EH (cell line): Measurements from ENCODE around the gene FRS2.
A peak's percentile ranks its signal among the peaks of the same experiment; 100 is the strongest.

Source experiments
- DNase-seq: peaks from one replicate; pipeline ENCODE4 v3.0.0-alpha.2; 2015; ENCODE audit warnings: low read depth

Gene FRS2

DNA sequence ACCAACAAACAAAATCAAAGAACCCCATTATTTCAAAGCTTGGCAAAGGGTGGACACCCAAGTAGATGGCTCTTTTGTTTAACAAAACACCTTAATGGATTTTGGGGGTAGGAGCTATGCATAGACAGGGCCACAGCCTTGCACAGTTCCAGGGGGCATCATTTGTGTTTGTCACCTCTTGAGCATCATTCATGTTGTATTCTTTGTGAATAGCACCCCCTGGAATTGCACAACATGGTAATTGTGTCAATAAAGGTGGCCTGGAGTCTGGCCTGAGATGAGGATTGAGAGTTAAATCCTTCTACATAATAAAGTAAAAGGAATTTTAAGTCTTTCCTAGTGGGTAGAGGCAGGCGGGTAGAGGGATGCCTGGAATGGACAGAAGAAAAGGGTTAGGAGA is 3.3 kb upstream of the FRS2 start:
- no peak for DNase-seq

DNA sequence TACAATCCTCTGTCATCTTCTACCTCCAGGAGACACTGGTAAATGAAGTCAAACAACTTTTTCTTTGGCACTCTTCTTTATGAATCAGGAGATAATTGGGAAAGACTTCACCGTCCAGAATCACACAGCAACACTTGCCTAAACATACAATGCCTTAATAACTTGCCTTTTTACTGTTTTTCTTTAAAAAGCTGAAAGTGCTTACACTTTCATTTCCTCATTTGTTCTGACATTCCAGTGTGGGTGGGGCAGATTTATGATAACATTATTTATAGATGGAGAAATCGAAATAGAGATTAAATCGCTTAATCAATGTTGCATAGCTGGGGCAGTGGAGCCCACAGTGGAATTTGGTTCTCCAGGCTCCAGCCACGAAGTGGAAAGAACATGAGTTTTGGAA is 2.8 kb upstream of the FRS2 start:
- no peak for DNase-seq

DNA sequence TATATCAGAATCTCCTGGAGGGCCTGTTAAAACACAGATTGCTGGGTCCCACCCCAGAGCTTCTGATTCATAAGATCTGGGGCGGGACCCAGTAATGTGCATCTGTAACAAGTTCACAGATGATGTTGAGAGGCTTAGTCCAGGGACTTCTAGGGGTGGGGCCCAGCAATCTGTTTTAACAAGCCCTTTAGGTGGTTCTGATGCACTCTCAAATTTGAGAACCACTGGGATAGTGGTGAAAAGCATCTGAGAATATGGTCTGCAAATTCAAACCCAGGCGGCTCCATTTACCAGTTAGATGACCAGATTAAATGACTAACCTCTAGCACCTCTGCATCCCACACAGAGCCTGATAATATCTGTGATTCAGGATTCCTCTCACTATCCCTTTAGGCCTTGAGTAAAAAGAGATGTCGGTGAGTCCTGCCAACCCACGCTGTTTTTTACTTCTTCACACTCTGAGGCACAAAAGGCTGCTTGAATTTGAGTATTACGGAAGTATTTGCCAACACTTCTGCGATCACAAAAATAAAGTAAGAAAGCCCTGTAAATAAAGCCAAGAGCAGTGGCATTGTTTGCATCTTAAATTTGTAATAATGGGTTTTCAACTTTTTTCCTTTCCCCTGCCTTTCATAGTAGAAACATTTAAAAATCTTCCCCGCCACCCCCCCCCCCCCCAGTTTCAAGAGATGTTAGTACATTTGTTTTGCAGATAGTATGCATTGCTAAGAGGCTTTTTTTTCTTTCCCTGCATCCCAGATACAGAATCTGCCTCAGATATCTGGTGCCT is 1.8 kb upstream of the FRS2 start:
- DNase-seq = peak; percentile 68

DNA sequence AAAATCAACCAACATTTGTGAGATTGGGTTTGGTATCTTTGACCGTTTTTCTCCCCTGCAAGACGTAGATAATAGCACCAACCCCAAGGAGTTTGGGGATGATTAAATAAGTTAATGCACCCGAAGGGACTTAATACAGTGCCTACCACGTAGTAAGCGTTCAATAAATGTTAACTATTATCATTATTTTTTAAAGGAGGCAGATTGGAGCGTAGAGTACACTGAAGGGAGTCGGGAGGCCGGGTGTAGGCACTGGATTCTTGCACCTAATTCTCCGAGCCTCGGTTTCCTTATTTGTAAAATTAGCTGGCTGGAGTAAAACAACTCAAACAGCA is 367 bp upstream of the FRS2 start:
- no peak for DNase-seq

DNA sequence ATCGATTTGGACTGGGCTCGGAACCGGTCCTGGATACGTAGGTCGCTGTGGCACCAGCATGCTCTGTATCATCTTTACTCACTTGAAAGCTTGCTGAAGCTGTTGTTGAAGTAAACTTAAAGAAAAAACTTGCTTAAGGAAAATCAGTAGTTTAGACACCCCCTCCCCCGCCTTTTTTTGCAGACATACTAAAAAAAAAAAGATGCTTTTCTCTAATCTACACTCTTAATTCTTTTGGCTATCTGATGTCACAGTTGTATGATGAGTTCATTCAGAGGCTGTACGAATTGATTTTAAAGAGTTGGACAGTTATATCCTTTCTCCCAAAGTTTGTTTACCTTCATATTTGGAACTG is 865 bp downstream of the FRS2 start:
- no peak for DNase-seq

DNA sequence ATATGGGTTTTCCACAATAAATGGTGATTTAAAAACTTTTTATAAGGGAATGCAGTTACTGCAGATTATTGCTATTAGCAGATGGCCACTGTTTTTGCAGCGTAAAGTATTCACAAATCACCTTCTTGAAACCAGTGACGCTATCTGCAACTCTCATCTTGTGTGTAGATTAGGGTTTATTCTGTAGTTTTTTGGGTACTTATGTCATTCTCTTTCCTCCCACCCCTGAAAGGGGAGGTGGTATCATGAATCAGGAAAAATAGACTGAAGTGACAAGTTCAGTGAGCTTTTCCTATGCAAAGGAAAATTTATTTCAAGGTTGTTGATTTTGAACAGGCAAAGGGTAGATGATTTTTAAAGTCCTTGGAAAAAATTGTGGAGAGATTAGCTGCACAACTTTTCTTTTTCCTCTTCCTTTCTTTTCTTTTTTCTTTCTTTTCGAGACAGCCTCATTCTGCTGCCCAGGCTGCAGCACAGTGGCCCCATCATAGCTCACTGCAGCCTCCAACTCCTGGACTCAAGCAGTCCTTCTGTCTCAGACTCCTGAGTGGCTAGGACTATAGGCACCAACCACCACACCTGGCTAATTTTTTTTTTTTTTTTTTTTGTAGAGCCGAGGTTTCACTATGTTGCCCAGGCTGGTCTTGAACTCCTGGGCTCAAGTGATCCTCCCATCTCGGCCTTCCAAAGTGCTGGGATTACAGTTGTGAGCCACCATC is 1.6 kb downstream of the FRS2 start:
- no peak for DNase-seq

DNA sequence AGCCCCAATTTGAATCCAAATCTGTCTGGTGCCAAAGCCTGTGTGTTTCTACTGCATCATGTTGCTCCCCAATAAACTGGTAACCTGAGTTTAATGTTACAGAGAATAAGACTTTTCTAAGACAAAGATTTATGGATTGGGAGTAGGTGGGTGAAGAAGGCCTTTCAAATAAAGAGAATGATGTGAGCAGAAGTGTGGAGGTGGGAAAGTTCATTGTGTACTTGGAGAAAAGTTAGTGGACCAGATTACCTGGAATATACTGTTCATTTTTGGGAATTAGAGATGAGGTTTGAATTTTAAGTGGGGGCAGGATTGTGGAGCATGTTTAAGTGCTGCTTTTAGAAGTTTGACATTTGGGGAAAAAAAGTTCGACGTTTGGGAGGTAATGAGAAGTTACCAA is 3.1 kb downstream of the FRS2 start:
- DNase-seq = no peak

DNA sequence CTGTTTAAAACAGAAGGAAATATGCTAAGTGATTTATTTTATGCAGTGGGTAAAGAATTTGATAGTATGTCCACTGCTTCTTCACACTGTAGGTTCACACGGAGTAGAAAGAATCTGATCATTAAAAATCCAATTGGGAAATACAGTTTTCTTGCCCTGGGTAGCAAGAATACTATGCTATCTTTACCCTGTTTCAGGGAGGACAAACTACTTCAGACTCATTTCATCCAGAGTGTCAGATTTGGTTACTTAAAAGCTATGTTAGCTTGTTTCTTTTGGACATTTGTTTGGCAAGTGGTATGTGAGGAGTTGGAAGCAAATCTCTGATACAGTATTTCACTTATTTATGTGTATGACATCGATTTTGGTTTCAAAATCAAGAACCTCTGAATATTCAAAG is 4.3 kb downstream of the FRS2 start:
- no peak for DNase-seq

DNA sequence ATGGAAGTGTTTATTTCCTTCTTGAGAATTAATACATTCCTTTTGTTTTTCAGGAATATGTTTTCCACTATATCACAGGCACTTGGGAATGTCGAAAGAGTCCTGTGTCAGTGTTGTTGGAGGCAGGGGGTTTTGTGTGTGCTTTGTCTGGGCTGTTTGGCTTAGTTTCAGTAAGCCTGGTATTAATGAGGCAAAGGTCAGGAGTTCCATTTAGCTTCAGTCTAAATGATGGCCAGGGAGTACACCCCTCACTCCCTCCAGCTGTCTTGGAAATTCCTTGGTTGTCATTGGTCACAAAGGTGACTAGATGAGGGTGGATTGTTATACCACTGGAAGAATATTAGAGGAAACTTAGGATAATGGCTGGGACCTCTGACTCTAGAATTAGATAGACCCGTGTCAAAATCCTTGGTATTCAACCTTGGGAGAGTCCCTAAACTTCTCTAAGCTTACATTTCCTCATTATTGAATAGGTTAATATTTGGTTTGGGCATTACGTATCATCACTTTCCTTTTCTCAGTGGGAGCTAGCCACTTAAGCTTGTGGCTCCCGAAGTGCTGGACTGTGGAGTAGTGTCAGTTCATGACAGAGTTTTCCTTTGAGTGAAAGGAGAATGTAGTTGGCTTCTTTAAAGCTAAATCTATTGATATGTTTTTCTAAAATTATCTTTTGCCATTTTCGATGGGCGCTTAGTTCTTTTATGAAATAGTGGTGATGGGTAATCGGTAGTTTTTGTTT is 5.2 kb downstream of the FRS2 start:
- peak; percentile 72 for DNase-seq

DNA sequence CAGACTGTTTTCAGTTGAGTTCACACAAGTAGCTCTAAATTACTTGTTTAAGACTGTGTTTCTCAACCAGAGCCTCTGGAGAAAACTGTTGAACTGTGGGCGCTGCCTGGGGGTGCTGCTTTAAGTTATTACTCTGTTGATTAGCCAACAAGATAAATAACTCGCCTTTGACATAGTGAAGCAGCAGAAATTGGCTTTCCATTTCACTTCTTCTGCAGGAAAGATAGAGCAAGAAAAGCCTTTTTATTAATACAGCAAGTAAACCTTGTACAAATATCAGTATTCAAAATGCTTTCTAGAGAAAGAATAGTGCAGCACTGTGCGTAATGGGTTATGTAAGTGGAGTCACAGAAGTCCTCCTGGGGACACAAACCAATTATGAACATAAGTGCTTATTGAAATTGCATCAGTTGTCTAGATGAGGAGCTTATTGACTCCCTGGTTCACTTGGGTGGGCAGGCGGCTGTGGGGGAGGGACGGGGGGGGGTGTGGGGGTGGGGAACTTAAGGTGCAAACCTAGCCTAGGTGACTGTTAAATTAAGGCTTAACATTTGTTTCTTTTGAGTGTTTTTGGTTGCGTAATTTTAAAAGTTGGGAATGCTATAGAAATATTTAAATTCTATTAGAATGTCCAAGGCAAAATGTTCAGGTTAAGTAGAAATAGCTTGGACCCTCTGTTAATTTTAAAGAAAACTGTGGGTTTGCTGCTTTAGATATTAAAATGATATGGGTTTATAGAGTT is 6.3 kb downstream of the FRS2 start:
- no peak for DNase-seq

DNA sequence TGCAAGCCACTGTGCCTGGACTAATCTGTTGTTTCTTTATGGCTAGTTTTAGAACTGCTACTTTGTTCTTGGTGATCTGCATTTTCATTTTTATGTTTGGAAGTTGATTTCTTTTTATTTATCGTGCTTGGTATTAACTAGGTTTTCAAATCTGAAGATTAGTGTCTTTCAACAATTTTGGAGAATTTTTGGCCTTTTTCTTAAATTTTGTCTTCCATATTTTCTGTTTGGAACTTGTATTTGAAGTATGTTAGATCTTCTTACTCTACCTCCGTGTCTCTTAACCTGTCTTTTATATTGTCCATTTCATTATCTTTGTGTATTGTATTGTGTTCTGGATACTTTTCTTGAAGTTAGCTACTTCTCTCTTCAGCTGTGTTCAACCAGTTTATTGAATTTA is 9.5 kb downstream of the FRS2 start:
- no peak for DNase-seq

DNA sequence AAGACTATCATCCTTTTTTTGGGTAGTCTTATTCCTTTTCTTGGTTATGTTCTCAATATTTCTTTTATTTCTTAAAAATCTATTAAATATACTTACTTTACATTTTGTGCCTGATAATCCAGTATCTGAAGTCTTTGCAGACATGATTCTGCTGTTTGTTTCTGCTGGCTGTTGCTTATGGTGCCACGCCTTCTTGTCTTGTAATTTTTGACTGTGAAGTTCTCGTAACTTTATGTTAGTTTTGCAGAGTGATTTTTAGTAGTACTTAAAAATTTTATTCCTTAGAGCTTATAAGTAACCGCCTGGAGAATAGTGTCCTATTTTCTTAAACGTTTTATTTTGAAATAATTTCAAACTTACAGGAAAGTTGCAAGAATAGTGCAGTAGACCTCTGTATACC is 10.5 kb downstream of the FRS2 start:
- DNase-seq = no peak

DNA sequence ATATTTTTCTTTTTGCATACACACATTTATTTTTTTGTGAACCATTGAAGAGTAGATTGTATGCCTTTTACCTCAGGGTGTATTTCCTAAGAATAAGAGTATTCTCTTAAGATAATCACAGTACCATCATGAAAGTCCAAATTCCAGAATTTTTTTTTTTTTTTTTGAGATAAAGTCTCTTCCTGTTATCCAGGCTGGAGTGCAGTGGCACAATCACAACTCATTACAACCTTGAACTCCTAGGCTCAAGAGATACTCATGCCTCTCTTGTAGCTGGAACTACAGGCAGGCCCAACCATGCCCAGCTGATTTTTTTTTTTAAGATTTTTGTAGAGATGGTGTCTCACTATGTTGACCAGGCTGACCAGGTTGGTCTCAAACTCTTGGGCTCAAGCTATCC is 10.9 kb downstream of the FRS2 start:
- DNase-seq = no peak

DNA sequence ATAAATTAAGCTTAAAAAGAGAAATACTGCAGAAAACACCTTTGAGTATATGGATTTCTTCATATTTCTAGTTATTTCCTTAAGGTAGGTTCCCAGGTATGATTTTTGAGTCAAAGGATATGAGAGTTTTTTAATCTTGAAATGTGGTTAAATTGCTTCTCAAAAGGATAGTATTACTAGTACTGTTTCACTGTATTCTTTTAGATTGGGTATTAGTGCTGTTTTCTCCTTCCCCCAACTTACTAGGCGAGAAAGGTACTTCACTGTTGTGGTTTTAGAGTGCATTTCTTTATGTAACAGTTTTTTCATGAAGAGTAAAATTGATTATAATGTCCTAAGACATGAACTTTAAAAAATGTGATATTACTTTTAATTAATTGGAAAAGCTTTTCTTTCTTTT is 13.5 kb downstream of the FRS2 start:
- DNase-seq = no peak

DNA sequence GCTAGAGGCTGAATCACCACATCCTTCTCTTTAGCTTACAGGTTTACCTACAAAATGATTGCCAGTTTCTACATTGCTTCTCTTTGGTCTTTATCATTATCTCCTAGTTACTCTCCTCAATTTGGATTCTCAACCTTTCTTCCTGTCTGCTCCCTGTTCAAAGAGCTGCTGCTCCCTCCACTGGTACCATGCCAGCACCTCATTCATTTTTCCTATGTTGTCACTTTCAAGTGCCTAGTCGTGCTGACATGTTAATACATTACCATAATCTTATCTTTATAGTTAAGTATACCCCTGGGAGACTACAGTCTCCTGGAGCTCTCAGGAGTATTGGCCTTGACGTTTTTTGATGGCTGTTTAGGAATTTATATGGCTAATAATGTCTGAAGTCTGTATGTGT is 14.2 kb downstream of the FRS2 start:
- DNase-seq = no peak

DNA sequence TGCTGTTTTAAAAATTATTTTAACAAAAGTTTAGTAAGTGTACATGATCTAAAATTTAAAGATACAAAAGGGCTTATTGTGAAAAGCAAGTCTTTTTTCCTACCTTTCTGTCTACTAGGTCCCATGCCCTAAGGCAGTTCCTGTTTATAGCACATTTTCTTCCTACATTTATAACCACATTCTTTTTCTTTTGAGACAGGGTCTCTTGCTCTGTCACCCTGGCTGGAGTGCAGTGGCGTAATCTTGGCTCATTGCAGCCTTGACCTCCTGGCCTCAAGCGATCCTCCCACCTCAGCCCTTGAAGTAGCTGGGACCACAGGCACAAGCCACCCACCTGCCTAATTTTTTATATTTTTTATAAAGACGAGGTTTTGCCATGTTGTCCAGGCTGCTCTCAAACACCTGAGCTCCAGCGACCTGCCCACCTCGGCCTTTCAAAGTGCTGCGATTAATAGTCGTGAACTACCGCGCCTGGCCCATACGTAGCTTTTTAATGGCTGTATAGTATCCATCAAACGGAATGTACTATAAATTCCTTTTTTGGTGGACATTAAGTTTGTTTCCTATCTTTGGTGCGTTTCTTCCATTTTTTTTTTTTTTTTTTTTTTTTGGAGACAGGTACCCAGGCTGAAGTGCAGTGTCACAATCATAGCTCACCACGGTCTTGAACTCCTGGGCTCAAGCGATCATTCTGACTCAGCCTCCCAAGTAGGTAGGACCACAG is 20.9 kb downstream of the FRS2 start:
- DNase-seq = no peak

DNA sequence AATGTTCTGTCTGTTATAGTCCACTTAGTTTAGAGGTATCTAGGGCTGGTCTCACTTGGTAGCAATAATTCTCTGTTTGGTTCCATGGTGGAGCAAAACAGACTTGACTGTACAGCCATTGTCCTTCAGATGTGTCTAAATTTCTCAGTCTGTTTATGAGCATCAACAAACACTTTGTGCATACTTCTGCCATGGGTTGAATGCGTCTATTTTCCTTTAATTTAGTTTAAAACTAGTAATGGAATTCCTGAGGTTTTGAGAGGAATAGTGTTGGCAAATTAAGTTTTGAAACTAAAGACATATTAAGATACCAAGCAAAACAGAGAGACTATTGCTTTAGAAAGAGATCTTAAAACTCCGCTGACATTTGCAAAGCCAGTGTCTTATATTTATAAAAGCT is 22.6 kb downstream of the FRS2 start:
- peak; percentile 37 for DNase-seq

DNA sequence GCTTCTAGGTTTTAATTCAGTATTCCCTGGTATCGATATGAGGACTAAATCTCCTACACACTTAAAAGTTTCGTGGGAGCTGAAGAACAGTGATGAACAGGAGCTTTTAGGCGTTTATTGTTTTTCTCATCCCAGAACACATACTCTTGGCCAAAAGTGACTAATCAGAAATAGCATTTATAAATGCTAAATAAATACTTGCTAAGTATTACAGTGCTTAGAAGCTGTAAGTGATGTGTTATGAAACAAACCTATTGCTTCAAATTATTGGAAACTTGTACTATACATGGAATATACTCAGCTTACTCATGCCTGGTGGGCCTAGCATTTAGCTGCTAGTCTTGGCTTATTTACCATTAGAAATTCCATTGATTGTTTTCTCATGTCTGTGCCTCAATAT is 24.9 kb downstream of the FRS2 start:
- DNase-seq = no peak

DNA sequence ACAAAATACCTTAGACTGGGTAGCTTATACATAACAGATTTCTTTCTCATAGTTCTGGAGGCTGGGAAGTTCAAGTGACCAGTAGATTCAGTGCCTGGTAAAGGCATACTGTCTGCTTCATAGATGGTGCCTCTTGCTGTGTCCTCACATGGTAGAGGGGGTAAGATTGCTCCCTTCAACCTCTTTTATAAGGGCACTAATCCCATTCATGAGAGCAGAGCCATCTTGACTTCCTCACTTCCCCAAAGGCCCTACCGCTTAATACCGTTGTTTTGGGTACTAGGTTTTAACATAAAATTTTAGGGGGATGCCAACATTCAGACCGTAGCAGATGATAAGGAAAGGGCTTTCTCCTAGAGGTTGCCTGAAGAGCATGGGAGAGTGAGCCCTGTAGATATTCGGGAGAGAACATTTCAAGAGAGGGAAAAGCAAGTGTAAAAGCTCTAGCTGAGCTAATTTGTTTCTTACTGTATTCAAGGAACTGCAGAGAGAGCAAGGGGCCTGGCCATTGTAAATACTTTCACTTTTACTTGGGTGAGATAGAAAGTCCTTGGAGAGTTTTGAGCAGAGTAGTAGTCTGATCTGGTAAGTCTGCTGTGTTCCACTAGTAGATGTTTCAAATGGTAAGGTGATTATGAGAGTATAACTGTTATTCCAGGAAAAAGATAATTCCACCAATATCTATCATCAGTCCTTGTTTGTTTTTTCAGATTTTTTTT is 27.3 kb downstream of the FRS2 start:
- DNase-seq = peak; percentile 44

DNA sequence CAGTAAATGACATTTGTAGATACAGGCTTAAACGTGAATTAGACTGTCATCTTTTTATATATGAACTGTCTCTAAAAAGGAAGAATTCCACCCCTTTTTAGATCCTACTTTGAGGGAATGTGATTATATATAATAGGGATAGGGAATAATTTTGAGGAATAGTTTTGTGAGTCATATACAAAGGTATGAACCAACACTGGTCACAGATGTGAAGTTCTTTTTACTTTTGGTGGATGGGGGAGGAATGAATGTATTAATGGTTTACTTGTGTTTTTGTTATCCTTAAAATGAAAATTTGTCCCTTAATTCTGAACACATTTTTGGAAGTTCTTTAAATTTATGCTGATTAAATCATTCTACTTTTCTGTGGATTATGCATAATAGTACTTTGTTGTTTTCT is 30.4 kb downstream of the FRS2 start:
- DNase-seq = peak; percentile 58

DNA sequence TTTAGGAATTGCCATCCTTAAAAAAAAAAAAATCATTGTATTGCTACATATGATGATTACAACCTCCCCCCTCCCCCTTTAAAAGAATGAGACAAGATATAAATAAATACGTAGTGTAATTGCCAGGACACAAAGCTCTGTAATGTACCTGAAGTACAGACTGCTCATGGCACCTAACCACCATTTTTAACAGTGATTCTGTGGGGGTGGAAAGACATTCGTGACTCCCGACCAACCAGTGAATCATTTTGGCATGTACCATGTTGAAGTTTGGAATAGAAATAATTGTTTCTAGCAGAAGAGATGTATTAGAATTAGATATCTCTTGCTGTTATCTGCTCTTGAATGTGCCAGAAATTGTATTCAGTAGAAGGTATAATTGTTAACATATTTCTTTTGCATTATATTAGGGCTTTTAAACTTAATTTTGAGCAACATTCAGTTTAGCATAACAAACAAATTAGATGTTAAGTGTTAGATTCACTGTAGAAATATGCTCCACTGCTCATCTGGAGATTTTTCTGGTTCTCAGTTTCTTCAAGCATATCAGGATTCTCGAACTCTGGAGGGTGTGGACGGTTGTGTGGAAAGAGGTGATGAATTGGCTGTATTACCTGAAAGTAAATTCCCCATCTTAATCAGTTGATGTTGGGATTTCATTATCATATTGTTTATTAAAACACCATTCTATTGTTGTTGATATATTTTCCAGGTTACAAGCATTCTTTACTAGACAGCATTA is 31.1 kb downstream of the FRS2 start:
- DNase-seq = peak; percentile 63
